Psoas muscle (tissue), 8 donors: ENCODE measurements around the gene FCAMR. TPM values are rescaled to one million over a fixed set of nuclear protein-coding genes. Genes with fewer than 3 reads are reported as not detected.

Experiments used
- ATAC-seq, 4 donors: fragments of 200-7000 bp; cut with Tn5 transposase; one replicate each; pipeline ENCODE4 v1.9.1; 2020; ENCODE audit warnings: moderate library complexity in 3 of 4, mild to moderate bottlenecking in 2 of 4
- DNase-seq, 2 donors: peaks; one replicate each; pipeline ENCODE4 v3.0.0-alpha.2; 2020
- H3K27ac ChIP-seq: fragments of 200-600 bp; one replicate; pipeline ENCODE4 v1.8.0; 2022
- H3K27me3 ChIP-seq, 3 donors: fragments of 200-600 bp in 1 of 3; one replicate each; pipeline versions ENCODE4 v1.6.1 to v1.8.0; 2013 to 2022; ENCODE audit warnings: low read length in 2 of 3, mild to moderate bottlenecking in 2 of 3, moderate library complexity in 1 of 3; ENCODE audit not compliant: insufficient read depth in 3 of 3
- H3K36me3 ChIP-seq, 2 donors: fragments of 200-600 bp in 1 of 2; one replicate each; pipeline versions ENCODE4 v1.6.1 to v1.8.0; 2013 to 2022; ENCODE audit warnings: low read depth in 1 of 2, mild to moderate bottlenecking in 1 of 2, moderate library complexity in 1 of 2; ENCODE audit not compliant: insufficient read depth in 1 of 2
- H3K4me1 ChIP-seq: fragments of 200-600 bp; one replicate; pipeline ENCODE4 v1.8.0; 2022
- H3K4me3 ChIP-seq: fragments of 200-600 bp; one replicate; pipeline ENCODE4 v1.8.0; 2022; ENCODE audit warnings: mild to moderate bottlenecking
- H3K9me3 ChIP-seq: fragments of 200-600 bp; one replicate; pipeline ENCODE4 v1.8.0; 2022
- WGBS, 3 donors: extraction: QIAGEN DNeasy Blood & Tissue Kit; methylation state at CpG; one replicate each; pipeline versions ENCODE4 v1.1.6 to v1.1.7; 2013; 5-methylcytosine and 5-hydroxymethylcytosine counted together
- intact Hi-C, 2 donors: fragments of 100-400 bp; cut with DNase I; formaldehyde crosslinking; loops; one replicate each; pipeline versions ENCODE4 v1.11.0 to v1.14.2; 2022
- polyA plus RNA-seq, 3 donors: library from polyadenylated mRNA; stranded (reverse); fragments of 200-250 nt; gene quantifications; one replicate each; pipeline ENCODE4 v1.2.3, GENCODE V29; 2013
- total RNA-seq, 4 donors: library from RNA; stranded (reverse); fragmentation: NEBNext Ultra II Directional in 2 of 4; extraction: Animal tissue kit (Norgen Biotek cat#: 25700) in 2 of 4; gene quantifications; one replicate each; pipeline versions ENCODE4 v1.2.1 to v1.2.4, GENCODE V29; 2021 to 2023
- TF ChIP-seq, protein P1 (sequence below): fragments of 200-600 bp; IDR thresholded peaks from one replicate; pipeline ENCODE4 v1.8.0; 2022; ENCODE audit warnings: antibody characterized with exemption
- donor health status: healthy with polysubstance abuse.
- donor health status: DM: no; HTN: no; CAD: no; lungs with moderate emphysema.
- donor health status: Bipolar disorder and iron deficiency.
- donor health status: healthy.
- donor health status: DM: yes; HTN: yes; CAD: no.
- donor health status: DM: no; HTN: no; CAD: no.
- donor health status: DM: no; HTN: no; CAD: no.
- donor health status: DM: yes; HTN: yes; CAD: no.

FCAMR gene
- total and polyA plus RNA-seq, 7 donors: not detected

DNA sequence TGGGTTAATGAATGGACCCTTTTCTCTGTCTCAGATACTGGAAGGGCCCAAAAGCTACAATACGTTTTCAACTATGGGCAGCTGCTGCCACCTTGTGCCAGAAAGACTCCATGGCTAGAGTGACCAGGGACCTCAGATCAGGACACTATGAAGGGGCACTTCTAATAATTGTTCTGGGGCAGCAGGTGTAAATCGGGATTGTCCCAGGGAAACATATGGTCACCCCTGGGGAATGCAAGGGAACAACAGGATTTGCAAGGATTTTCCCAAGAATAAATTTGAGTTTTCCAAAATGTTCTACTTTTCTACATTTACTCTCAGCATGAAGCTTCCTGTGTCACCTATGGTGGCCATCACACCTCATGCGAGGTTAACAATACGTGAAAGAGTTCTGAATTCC is 12.0 kb upstream of the FCAMR start:
- no peaks in the 10 kb centered on the region for H3K9me3 ChIP-seq
- intact Hi-C loops: loop anchor here (5.0 to 10.0 kb wide), 2 partner anchors 347 to 350 kb away; partner anchors contain the start of gene DYRK3 (in 1 of the 2)

DNA sequence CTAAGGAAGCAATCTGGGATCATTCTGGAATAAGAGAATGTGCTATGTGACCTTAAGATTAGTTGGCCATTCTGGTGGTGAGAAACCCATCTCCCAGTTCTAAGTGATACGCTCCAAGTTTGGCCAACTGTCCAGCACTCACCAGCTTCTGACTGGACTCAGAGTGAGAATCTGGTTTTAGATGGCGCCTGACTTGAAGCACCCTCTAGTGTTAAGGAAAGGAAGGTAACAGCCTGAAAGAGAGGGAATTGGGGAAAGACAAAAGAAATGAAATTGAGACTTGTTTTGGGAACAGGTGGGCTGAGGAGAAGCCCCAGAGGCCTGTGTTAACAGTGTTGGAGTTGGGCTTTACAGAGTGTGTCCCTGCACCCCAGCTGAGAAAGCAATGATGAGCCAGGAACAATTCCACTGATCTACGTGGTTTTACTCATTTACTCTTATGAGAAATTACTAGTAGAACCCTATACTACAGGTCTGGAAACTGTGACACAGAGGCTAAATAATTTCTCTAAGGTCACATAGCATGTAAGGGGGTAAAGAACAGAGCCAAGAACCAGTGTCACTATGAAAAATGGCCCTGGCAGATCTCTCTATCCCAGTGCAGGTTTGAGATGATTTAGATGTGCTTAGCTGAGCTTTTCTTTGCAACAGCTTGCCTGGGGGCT is 9.3 kb upstream of the FCAMR start:
- intact Hi-C loops: loop anchor here (5.0 to 10.0 kb wide), 2 partner anchors 345 to 347 kb away; partner anchors contain the start of gene DYRK3 (in 1 of the 2)

More for the DNA sequence above, 12.0 kb upstream of the FCAMR start:
- peak; percentile 61 to 89 (median 75) for ATAC-seq
- Histone ChIP-seq H3K27ac (no peak overlapping the region), H3K36me3 (no peaks in the 10 kb centered on the region), H3K27me3 (peaks cover 0 to 3% (median 0%) of the 10 kb centered on the region in 3 donors), H3K4me1 (no peaks in the 10 kb centered on the region), H3K4me3 (no peak overlapping the region)
- WGBS, 3 donors: 20 to 30% (median 23%) methylated on average over 4 of the region's 4 CpGs
- peak in 1 of 2 donors; percentile 19 for DNase-seq
- TF ChIP-seq, protein P1, sequence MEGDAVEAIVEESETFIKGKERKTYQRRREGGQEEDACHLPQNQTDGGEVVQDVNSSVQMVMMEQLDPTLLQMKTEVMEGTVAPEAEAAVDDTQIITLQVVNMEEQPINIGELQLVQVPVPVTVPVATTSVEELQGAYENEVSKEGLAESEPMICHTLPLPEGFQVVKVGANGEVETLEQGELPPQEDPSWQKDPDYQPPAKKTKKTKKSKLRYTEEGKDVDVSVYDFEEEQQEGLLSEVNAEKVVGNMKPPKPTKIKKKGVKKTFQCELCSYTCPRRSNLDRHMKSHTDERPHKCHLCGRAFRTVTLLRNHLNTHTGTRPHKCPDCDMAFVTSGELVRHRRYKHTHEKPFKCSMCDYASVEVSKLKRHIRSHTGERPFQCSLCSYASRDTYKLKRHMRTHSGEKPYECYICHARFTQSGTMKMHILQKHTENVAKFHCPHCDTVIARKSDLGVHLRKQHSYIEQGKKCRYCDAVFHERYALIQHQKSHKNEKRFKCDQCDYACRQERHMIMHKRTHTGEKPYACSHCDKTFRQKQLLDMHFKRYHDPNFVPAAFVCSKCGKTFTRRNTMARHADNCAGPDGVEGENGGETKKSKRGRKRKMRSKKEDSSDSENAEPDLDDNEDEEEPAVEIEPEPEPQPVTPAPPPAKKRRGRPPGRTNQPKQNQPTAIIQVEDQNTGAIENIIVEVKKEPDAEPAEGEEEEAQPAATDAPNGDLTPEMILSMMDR: peak; percentile 58

DNA sequence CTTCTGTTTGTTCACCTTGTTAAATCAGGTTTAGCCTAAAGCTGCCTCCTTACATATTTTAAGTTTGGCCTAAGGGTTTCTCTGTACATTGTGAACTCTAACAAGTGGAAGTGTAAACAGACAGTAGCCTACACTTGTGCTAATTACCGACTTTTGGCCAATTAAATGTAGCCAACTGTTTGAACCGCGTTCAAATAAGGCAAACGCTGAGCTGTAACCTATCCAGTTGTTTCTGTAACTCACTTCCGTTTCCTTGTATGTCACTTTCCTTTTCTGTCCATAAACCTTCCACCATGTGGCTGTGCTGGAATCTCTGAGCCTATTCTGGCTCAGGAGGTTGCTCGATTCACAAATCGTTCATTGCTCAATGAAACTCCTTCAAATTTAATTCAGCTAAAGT is 8.0 kb upstream of the FCAMR start:
- no peak for DNase-seq
- ATAC-seq: no peak
- Histone ChIP-seq H3K4me1 (no peaks in the 10 kb centered on the region), H3K9me3 (no peaks in the 10 kb centered on the region), H3K36me3 (no peaks in the 10 kb centered on the region), H3K27me3 (peaks cover 0 to under 1% (median 0%) of the 10 kb centered on the region in 3 donors), H3K27ac (no peak overlapping the region), H3K4me3 (no peak overlapping the region)
- 63 to 69% (median 64%) methylated on average over 7 of the region's 7 CpGs for WGBS, 3 donors
- intact Hi-C loops: no loop called here
- TF ChIP-seq, protein P1: no peak

More for the DNA sequence above, 9.3 kb upstream of the FCAMR start:
- Histone ChIP-seq H3K27ac (no peak overlapping the region), H3K27me3 (peaks cover 0 to 3% (median 0%) of the 10 kb centered on the region in 3 donors), H3K9me3 (no peaks in the 10 kb centered on the region), H3K4me3 (no peak overlapping the region), H3K36me3 (no peaks in the 10 kb centered on the region), H3K4me1 (no peaks in the 10 kb centered on the region)
- DNase-seq (no peak), ATAC-seq (no peak)
- TF ChIP-seq, protein P1: no peak
- WGBS, 3 donors: 85 to 87% (median 87%) methylated on average over 3 of the region's 3 CpGs

DNA sequence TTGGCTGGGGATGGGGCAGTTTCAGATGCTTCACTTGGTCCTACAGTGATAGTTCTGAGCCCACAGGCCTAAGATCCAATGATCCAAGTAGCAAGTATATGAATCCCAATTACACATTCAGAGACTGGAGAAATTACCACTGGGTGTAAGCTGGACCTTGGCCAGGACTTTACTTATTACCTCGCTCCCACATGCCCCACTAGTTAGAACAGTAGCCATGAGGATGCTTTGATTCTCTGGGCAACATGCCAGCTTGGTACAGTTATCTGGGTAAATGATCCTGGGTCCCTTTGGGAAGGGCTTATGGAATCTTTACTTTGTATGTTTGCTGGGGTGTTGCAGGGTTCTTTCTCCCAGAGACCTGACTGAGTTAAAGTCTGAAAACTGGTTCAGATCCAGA is 5.0 kb upstream of the FCAMR start:
- H3K27me3 ChIP-seq: peaks cover 0 to 9% (median 0%) of the 10 kb centered on the region in 3 donors
- H3K27ac ChIP-seq: no peak overlapping the region
- H3K4me1 ChIP-seq: no peaks in the 10 kb centered on the region
- H3K4me3 ChIP-seq: no peak overlapping the region
- no peak for ATAC-seq
- H3K9me3 ChIP-seq: no peaks in the 10 kb centered on the region
- TF ChIP-seq, protein P1: no peak
- no peaks in the 10 kb centered on the region for H3K36me3 ChIP-seq
- DNase-seq: no peak
- intact Hi-C loops: no loop called here
- WGBS, 3 donors: 76 to 86% (median 79%) methylated on average over 1 of the region's 1 CpG
